ENCODE results near the gene GARIN5B.
"Not testable (repeated sequence)": the region's sequence is repeated elsewhere in the genome, so short reads cannot be mapped to it uniquely, and the experiment has no call there.

The GARIN5B gene

DNA sequence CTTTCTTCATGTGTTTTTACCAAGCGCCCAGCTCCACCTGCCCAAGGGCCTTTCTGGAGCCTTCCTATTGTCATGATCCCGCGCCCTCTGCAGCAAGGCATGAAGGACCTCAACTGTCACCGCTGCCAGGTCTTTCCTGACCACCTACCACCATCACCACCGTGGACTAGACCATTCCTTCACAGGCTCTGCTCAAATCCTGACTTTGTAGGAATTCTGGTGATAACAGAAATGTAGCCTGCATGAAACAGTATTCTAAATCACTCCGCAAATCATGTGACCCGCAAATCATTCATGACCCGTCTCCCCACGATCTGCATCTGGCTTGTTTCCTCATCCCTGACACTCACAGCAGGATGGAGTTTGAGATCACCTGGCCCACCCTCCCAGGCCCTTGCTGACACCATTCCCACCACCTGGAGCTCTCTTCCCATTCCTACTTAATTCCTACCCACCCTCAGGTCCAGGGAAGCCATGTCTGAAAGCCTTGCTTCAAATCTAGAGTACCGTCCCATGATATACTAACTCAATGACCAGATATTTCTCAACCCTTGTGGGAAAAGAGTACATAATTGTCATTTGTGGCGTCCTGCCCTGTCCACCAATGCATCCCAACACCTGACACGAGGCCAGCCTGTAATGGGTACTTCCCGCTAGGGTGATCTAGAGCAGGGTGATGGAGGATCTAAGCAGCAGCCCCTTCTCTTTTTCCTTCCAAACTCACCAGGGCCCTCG is 43.2 kb upstream of the GARIN5B start:
- DNase-seq (ENCODE audit: low read depth in 2 of 2): no peak

DNA sequence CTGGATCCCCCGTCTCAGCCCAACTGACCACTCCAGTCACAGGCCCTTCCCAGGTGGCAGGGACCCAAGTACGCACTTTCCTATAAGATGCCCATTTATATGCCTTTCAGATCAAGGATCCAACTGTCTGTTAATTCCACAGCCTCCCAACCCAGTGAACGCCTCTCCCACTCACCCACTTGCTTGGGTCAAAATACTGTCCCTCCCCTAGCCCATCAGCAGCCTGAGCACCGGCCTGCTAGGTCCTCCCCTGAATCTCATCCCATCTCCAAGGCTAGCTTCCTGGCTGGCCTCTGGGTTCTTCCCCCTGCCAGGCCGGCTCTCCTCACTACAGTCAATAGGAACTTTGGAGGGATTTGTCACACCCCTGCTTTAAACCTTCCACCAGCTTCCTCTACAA is 42.6 kb upstream of the GARIN5B start:
- H3K4me3 ChIP-seq (replicated peaks in 1 of 2; ENCODE audit: low read depth in 2 of 2, low read length in 2 of 2): peak overlapping the region in 1 of 2 donors; percentile 88
- TF ChIP-seq, protein P1, sequence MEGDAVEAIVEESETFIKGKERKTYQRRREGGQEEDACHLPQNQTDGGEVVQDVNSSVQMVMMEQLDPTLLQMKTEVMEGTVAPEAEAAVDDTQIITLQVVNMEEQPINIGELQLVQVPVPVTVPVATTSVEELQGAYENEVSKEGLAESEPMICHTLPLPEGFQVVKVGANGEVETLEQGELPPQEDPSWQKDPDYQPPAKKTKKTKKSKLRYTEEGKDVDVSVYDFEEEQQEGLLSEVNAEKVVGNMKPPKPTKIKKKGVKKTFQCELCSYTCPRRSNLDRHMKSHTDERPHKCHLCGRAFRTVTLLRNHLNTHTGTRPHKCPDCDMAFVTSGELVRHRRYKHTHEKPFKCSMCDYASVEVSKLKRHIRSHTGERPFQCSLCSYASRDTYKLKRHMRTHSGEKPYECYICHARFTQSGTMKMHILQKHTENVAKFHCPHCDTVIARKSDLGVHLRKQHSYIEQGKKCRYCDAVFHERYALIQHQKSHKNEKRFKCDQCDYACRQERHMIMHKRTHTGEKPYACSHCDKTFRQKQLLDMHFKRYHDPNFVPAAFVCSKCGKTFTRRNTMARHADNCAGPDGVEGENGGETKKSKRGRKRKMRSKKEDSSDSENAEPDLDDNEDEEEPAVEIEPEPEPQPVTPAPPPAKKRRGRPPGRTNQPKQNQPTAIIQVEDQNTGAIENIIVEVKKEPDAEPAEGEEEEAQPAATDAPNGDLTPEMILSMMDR (IDR thresholded peaks at IDR 0.05; ENCODE audit: low read depth, low read length): no peak

More for the DNA sequence above, 43.2 kb upstream of the GARIN5B start:
- TF ChIP-seq, protein P1 (IDR thresholded peaks at IDR 0.05; ENCODE audit: low read depth, low read length): no peak
- H3K4me3 ChIP-seq (replicated peaks in 1 of 2; ENCODE audit: low read depth in 2 of 2, low read length in 2 of 2): peak overlapping the region; percentile 77 to 88

DNA sequence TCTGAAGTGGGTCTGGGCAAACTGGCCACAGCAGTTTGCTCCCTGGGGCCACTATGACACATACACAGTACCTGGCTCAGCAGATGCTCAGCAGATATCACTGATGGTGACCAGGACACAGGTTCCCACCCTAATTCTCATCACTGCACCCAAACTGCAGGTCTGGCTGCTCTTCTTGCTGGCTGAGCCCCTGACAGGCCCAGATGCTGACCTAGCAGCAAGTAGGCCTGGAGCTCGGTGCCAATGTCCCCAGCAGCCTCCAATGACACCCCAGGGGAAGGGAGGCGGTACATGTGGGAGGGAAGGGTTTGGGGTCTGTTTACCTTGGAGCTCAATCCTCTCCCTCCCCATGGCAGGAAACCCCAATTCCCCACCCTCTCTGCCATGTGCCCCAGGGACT is 39.4 kb upstream of the GARIN5B start:
- no peak for DNase-seq (ENCODE audit: low read depth in 2 of 2)
- H3K4me3 ChIP-seq (replicated peaks in 1 of 2; ENCODE audit: low read depth in 2 of 2, low read length in 2 of 2): no peak overlapping the region

More for the DNA sequence above, 42.6 kb upstream of the GARIN5B start:
- no peak for DNase-seq (ENCODE audit: low read depth in 2 of 2)

DNA sequence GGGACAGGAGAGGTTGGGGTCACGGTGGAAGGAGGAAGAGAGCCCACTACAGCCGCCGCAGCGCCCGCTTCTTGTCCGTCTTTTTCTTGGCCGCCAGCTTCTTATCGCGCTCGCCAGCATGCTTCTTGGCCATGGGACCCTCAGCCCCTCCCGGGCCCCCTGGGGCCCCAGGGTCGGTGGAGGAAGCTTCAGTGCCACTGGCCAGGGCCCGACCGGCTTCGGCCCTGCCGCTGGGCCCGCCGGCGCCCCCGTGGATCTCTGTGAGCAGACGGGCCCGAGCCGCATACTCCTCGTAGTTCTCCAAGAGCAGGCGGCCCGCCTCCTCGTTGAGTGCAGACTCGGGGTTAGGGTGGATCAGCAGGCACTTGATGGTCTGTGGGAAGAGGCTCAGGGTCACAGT is 38.3 kb upstream of the GARIN5B start:
- not testable (repeated sequence) for H3K4me3 ChIP-seq (replicated peaks in 1 of 2; ENCODE audit: low read depth in 2 of 2, low read length in 2 of 2); DNase-seq (ENCODE audit: low read depth in 2 of 2)

More for the DNA sequence above, 39.4 kb upstream of the GARIN5B start:
- TF ChIP-seq, protein P1 (IDR thresholded peaks at IDR 0.05; ENCODE audit: low read depth, low read length): no peak

DNA sequence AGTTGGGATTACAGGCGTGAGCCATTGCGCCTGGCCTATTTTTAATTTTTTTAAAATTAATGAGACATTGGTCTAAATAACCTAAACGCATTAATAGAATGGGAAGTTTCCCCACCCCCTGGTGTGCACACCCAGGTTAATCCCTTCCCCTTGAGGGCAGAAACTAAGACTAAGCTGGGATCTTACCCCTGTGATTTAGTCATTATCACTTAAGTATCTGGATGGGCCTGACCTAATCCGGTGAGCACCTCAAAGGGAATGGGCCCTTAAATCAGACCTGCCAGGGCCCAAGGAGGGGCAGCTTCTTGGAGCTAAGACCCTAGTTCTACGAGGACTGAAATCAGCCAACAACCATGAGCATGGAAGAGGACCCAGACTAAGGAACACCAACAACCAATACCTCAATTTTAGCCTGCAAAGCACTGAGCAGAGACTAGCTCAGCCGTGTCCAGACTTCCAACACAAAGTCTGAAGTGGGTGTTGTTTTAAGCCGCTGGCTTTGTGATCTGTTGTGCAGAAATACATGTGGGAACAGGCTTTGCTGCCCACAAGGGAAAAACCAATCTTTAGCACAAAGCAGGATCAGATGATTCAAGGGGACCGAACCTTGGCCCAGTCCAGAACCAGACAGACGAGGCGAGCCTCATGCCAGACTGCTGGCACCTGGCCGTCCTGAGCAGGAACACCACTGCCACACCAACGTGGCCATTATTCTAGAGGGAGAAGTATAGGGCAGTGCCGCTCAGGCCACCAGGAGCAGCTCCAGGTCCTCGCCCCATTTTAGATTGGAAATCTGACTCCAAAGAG is 37.4 kb upstream of the GARIN5B start:
- no peak for DNase-seq (ENCODE audit: low read depth in 2 of 2)
- H3K4me3 ChIP-seq (replicated peaks in 1 of 2; ENCODE audit: low read depth in 2 of 2, low read length in 2 of 2): no peak overlapping the region
- TF ChIP-seq, protein P1 (IDR thresholded peaks at IDR 0.05; ENCODE audit: low read depth, low read length): no peak

DNA sequence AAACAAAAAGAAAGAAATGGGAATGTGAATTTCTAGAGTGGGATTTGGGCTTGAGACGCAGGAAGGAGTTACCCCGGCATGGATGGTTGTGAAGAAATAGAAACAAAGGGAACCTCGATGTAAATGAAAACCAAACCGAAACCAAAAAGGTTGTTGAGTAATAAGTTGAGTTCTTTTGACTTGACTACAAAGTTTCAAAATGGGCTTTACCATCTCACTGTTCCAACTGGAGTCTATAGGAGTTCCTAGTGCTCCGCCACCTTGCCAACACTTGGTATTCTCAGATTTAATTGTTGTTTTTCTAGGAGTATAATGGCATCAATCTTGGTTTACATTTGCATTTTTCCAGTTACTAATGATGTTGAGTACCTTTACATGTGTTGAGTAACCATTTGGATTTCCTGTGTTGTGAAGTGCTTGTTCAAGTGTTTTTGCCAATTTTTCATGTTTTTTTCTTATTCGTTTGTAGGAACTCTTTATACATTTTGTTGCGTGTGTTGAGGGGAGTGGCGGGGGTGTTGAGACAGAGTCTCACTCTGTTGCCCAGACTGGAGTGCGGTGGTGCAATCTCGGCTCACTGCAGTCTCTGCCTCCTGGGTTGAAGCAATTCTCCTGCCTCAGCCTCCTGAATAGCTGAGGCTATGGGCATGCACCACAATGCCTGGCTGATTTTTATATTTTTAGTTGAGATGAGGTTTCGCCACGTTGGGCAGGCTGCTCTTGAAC is 35.3 kb upstream of the GARIN5B start:
- no peak overlapping the region for H3K4me3 ChIP-seq (replicated peaks in 1 of 2; ENCODE audit: low read depth in 2 of 2, low read length in 2 of 2)

More for the DNA sequence above, 35.3 kb upstream of the GARIN5B start:
- DNase-seq (ENCODE audit: low read depth in 2 of 2): no peak
- TF ChIP-seq, protein P1 (IDR thresholded peaks at IDR 0.05; ENCODE audit: low read depth, low read length): no peak
